ENCODE measurements around the gene PRODH2. TPM values are rescaled to one million over a fixed set of nuclear protein-coding genes. Genes with fewer than 3 reads are reported as not detected.

Gene PRODH2
- total RNA-seq, 1 experiment from 2014 or later, result not detected

DNA sequence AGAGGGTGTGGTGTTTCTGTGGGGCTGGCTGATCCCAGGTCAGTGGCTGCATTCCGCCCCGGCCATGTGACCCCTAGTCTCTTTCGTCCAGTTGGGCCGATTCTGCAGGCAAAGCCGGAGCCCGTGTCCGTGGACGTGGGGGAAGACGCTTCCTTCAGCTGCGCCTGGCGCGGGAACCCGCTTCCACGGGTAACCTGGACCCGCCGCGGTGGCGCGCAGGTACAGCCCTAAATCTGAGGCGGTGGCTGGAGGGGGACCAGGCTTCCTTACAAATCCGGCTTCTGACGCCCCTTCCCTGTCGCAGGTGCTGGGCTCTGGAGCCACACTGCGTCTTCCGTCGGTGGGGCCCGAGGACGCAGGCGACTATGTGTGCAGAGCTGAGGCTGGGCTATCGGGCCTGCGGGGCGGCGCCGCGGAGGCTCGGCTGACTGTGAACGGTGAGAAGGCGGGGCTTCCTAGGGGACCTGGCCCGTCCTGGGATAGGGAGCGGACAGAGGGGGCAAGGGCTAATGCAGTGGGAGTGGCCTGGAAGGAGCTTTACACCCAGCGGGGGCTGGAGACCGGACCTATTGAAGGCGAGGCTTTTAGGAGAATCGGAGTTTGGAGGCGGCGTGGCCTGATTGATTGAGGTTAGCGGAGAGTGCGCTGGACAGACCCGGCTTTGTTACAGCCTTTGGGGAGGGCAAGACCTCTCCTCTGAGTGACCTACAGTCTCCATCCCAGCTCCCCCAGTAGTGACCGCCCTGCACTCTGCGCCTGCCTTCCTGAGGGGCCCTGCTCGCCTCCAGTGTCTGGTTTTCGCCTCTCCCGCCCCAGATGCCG lies 48.4 kb upstream of the PRODH2 start:
- POLR2A ChIA-PET (ENCODE audit: low non-redundant PET), result no interaction called here
- peaks cover 12% of the 10 kb centered on the region for H3K27me3 ChIP-seq (replicated peaks; ENCODE audit: insufficient read depth, low read depth, low read length, poor library complexity)

DNA sequence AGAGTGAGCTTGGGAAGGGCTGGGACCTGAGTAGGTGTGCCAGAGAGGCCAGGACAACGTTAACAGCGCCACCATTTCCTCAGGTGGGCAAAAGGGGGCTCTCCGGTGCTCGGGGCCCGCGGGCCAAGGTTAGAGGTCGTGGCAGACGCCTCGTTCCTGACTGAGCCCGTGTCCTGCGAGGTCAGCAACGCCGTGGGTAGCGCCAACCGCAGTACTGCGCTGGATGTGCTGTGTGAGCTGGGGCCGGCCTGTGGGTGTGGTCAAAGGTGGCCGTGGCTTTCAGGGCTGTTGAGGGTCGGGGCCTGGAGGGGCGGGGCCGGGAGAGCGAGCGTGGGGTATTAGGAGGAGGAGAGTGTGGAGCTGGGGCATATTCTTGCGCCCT lies 47.8 kb upstream of the PRODH2 start:
- no peak for DNase-seq (ENCODE audit: low spot score)
- CTCF ChIA-PET, result no interaction called here
- POLR2A ChIA-PET (ENCODE audit: low non-redundant PET), result no interaction called here
- no TSS peak for BruUV-seq (replicated peaks)
- no peak overlapping the region for H3K27ac ChIP-seq (ENCODE audit: low read depth, low read length, poor library complexity, severe bottlenecking)
- H3K36me3 ChIP-seq (ENCODE audit: insufficient read depth, low read length, poor library complexity, severe bottlenecking), result no peaks in the 10 kb centered on the region
- intact Hi-C loops (cut with micrococcal nuclease; ENCODE audit: unreplicated experiment), result no loop called here
- no peak overlapping the region for H3K4me3 ChIP-seq (ENCODE audit: low read depth, low read length, poor library complexity, severe bottlenecking)
- H3K4me1 ChIP-seq (ENCODE audit: insufficient read depth, low read length, poor library complexity, severe bottlenecking), result peaks cover 13% of the 10 kb centered on the region
- peaks cover 16% of the 10 kb centered on the region for H3K27me3 ChIP-seq (replicated peaks; ENCODE audit: insufficient read depth, low read depth, low read length, poor library complexity)
- no peaks in the 10 kb centered on the region for H3K9me3 ChIP-seq (ENCODE audit: low read depth, low read length, poor library complexity, severe bottlenecking)
- no peak for TF ChIP-seq EZH2 (IDR thresholded peaks at IDR 0.05; ENCODE audit: borderline replicate concordance, low read depth, low read length, poor library complexity, severe bottlenecking)
- TF ChIP-seq, protein P1, sequence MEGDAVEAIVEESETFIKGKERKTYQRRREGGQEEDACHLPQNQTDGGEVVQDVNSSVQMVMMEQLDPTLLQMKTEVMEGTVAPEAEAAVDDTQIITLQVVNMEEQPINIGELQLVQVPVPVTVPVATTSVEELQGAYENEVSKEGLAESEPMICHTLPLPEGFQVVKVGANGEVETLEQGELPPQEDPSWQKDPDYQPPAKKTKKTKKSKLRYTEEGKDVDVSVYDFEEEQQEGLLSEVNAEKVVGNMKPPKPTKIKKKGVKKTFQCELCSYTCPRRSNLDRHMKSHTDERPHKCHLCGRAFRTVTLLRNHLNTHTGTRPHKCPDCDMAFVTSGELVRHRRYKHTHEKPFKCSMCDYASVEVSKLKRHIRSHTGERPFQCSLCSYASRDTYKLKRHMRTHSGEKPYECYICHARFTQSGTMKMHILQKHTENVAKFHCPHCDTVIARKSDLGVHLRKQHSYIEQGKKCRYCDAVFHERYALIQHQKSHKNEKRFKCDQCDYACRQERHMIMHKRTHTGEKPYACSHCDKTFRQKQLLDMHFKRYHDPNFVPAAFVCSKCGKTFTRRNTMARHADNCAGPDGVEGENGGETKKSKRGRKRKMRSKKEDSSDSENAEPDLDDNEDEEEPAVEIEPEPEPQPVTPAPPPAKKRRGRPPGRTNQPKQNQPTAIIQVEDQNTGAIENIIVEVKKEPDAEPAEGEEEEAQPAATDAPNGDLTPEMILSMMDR (conservative IDR thresholded peaks at IDR 0.05; ENCODE audit: low read depth, low read length), result no peak

More for the DNA sequence above, 48.4 kb upstream of the PRODH2 start:
- no TSS peak for BruUV-seq (replicated peaks)
- Histone ChIP-seq H3K27ac (ENCODE audit: low read depth, low read length, poor library complexity, severe bottlenecking) (no peak overlapping the region), H3K9me3 (ENCODE audit: low read depth, low read length, poor library complexity, severe bottlenecking) (no peaks in the 10 kb centered on the region), H3K4me3 (ENCODE audit: low read depth, low read length, poor library complexity, severe bottlenecking) (no peak overlapping the region), H3K36me3 (ENCODE audit: insufficient read depth, low read length, poor library complexity, severe bottlenecking) (no peaks in the 10 kb centered on the region), H3K4me1 (ENCODE audit: insufficient read depth, low read length, poor library complexity, severe bottlenecking) (peaks cover 7% of the 10 kb centered on the region)
- TF ChIP-seq, protein P1 (conservative IDR thresholded peaks at IDR 0.05; ENCODE audit: low read depth, low read length), result no peak
- TF ChIP-seq EZH2 (IDR thresholded peaks at IDR 0.05; ENCODE audit: borderline replicate concordance, low read depth, low read length, poor library complexity, severe bottlenecking), result no peak
- no peak for DNase-seq (ENCODE audit: low spot score)
- intact Hi-C loops (cut with micrococcal nuclease; ENCODE audit: unreplicated experiment), result no loop called here
- CTCF ChIA-PET, result no interaction called here

DNA sequence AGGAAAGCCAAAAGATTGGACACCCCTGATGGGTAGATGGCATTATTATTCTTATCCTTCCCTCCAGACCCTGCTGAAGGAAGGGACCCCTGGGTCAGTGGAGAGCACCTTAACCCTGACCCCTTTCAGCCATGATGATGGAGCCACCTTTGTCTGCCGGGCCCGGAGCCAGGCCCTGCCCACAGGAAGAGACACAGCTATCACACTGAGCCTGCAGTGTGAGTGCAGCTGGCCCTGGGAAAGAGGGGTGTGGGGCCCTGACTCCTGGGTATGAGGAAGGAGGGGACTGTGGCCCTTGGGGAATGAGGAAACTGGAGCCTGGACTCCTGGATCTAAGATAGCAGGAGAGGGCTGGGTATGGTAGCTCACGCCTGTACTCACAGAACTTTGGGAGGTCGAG lies 46.8 kb upstream of the PRODH2 start:
- no TSS peak for BruUV-seq (replicated peaks)
- Histone ChIP-seq H3K4me1 (ENCODE audit: insufficient read depth, low read length, poor library complexity, severe bottlenecking) (peaks cover 13% of the 10 kb centered on the region), H3K27me3 (replicated peaks; ENCODE audit: insufficient read depth, low read depth, low read length, poor library complexity) (peaks cover 16% of the 10 kb centered on the region), H3K27ac (ENCODE audit: low read depth, low read length, poor library complexity, severe bottlenecking) (no peak overlapping the region), H3K36me3 (ENCODE audit: insufficient read depth, low read length, poor library complexity, severe bottlenecking) (no peaks in the 10 kb centered on the region), H3K9me3 (ENCODE audit: low read depth, low read length, poor library complexity, severe bottlenecking) (no peaks in the 10 kb centered on the region), H3K4me3 (ENCODE audit: low read depth, low read length, poor library complexity, severe bottlenecking) (no peak overlapping the region)
- ChIA-PET POLR2A (ENCODE audit: low non-redundant PET) (no interaction called here), CTCF (no interaction called here)
- TF ChIP-seq, protein P1 (conservative IDR thresholded peaks at IDR 0.05; ENCODE audit: low read depth, low read length), result no peak
- no peak for TF ChIP-seq EZH2 (IDR thresholded peaks at IDR 0.05; ENCODE audit: borderline replicate concordance, low read depth, low read length, poor library complexity, severe bottlenecking)
- intact Hi-C loops (cut with micrococcal nuclease; ENCODE audit: unreplicated experiment), result no loop called here
- no peak for DNase-seq (ENCODE audit: low spot score)
